K562 (cell line): ENCODE results near the gene ZNF385C. TPM values are rescaled to one million over a fixed set of nuclear protein-coding genes. Genes with fewer than 3 reads are reported as not detected.

Experiments
- ATAC-seq: fragments of 200-7000 bp; cut with Tn5 transposase; 3 replicates; pipeline ENCODE4 v1.9.1; 2020; ENCODE audit warnings: moderate library complexity
- BruUV-seq: library from RNA; stranded (reverse); fragments of 400-500 nt; replicated peaks from 2 replicates; lab custom pipeline; 2021; lab: Mats Ljungman, UMichigan
- CTCF ChIA-PET: fragments of 300-600 bp; formaldehyde crosslinking; extraction: SDS; loops from one replicate; lab custom pipeline; 2021; ENCODE audit warnings: low intra/inter-chr PET ratio; lab: Yijun Ruan, JAX
- POLR2A ChIA-PET: fragments of 300-600, 350-650 bp; sonication (Branson Sonifier 250); formaldehyde crosslinking; extraction: SDS; loops from one replicate; lab custom pipeline; 2021; ENCODE audit warnings: antibody characterized with exemption, inconsistent platforms; lab: Yijun Ruan, JAX
- DNase-seq, 4 experiments: peaks; one replicate each; pipeline versions ENCODE4 v3.0.0 to v3.0.0-alpha.2; 2011 to 2018; ENCODE audit warnings: low spot score in 3 of 4, mixed read lengths in 3 of 4; ENCODE audit errors: extremely low read depth in 1 of 4
- FAIRE-seq: peaks from 2 replicates; lab custom pipeline; 2011; peaks lifted over from hg19 to GRCh38; lab: Jason Lieb, UNC
- H2AFZ ChIP-seq: 2 replicates; pipeline ENCODE4 v1.6.0; 2011; ENCODE audit warnings: low read depth, low read length, control low read depth, inconsistent platforms
- H3K27ac ChIP-seq: fragments of 200-600 bp; 3 replicates; pipeline ENCODE4 v1.8.0; 2011; ENCODE audit warnings: low read depth, mild to moderate bottlenecking, control low read depth, inconsistent platforms, low read length, moderate library complexity, mixed read lengths; ENCODE audit errors: extremely low read depth
- H3K27me3 ChIP-seq, 2 experiments: fragments of 300-600 bp in 1 of 2; 2 replicates in 1 of 2; 3 replicates in 1 of 2; pipeline versions ENCODE4 v1.6.0 to v1.8.0; 2011; ENCODE audit warnings: inconsistent platforms in 2 of 2, low read length in 2 of 2, mild to moderate bottlenecking in 1 of 2, mixed read lengths in 1 of 2, moderate library complexity in 1 of 2; ENCODE audit not compliant: control insufficient read depth in 2 of 2, insufficient read depth in 2 of 2
- H3K36me3 ChIP-seq: fragments of 300-600 bp; 3 replicates; pipeline ENCODE4 v1.8.0; 2011; ENCODE audit warnings: mild to moderate bottlenecking, low read length, inconsistent platforms; ENCODE audit not compliant: control insufficient read depth, insufficient read depth
- H3K4me1 ChIP-seq, 2 experiments: fragments of 200-600 bp in 1 of 2; replicated peaks in 1 of 2; 2 replicates in 1 of 2; 3 replicates in 1 of 2; pipeline versions ENCODE4 v1.5.1 to v1.8.0; 2011; ENCODE audit warnings: inconsistent platforms in 2 of 2, low read length in 2 of 2, mild to moderate bottlenecking in 1 of 2, mixed read lengths in 1 of 2, moderate library complexity in 1 of 2; ENCODE audit not compliant: control insufficient read depth in 2 of 2, insufficient read depth in 2 of 2
- H3K4me2 ChIP-seq: 2 replicates; pipeline ENCODE4 v1.6.1; 2011; ENCODE audit warnings: low read length, control low read depth, inconsistent platforms, mixed read lengths; ENCODE audit not compliant: insufficient read depth
- H3K4me3 ChIP-seq: fragments of 200-600 bp; sonication (generic), shearing (Covaris generic); 2 replicates; pipeline ENCODE4 v1.5.1; 2016; ENCODE audit warnings: control low read depth, inconsistent platforms
- H3K79me2 ChIP-seq: fragments of 200-600 bp; 3 replicates; pipeline ENCODE4 v1.8.0; 2011; ENCODE audit warnings: low read length, inconsistent platforms; ENCODE audit not compliant: control insufficient read depth, insufficient read depth
- H3K9ac ChIP-seq, 2 experiments: 2 replicates each; pipeline versions ENCODE4 v1.6.0 to v1.6.1; 2011; ENCODE audit warnings: low read depth in 2 of 2, low read length in 2 of 2, control low read depth in 1 of 2, inconsistent platforms in 1 of 2, mild to moderate bottlenecking in 1 of 2, mixed read lengths in 1 of 2; ENCODE audit not compliant: insufficient read depth in 1 of 2
- H3K9me1 ChIP-seq: one replicate; pipeline ENCODE4 v1.6.0; 2011; ENCODE audit warnings: inconsistent platforms, mild to moderate bottlenecking, low read length, moderate library complexity; ENCODE audit not compliant: control insufficient read depth, insufficient read depth
- H3K9me3 ChIP-seq: replicated peaks from 2 replicates; pipeline ENCODE4 v1.5.1; 2011; ENCODE audit warnings: low read depth, low read length, inconsistent platforms; ENCODE audit not compliant: control insufficient read depth, insufficient read depth
- H4K20me1 ChIP-seq: replicated peaks from 2 replicates; pipeline ENCODE4 v1.6.1; 2011; ENCODE audit warnings: low read length, inconsistent platforms, mixed read lengths; ENCODE audit not compliant: control insufficient read depth, insufficient read depth
- CBX5 ChIP-seq: IDR thresholded peaks from 2 replicates; pipeline ENCODE4 v1.6.1; 2014; ENCODE audit warnings: low read depth, borderline replicate concordance
- ILF3 ChIP-seq: fragments of 450-650 bp; IDR thresholded peaks from 2 replicates; pipeline ENCODE4 v1.6.1; 2018; ENCODE audit warnings: antibody characterized with exemption, mild to moderate bottlenecking, moderate library complexity, borderline replicate concordance
- MAZ ChIP-seq, 2 experiments: fragments of 450-650 bp in 1 of 2; sonication (generic) in 1 of 2; formaldehyde crosslinking; IDR thresholded peaks in 1 of 2; conservative IDR thresholded peaks in 1 of 2; 2 replicates each; pipeline versions ENCODE4 v1.4.0 to v1.5.0; 2020; ENCODE audit warnings: mild to moderate bottlenecking in 1 of 2, missing genetic modification reagents in 1 of 2
- NR1H2 ChIP-seq: sonication (generic); formaldehyde crosslinking; IDR thresholded peaks from 2 replicates; pipeline ENCODE4 v1.4.0; 2020; ENCODE audit warnings: mild to moderate bottlenecking, missing genetic modification reagents
- NR2C1 ChIP-seq, 2 experiments: fragments of 450-650 bp; IDR thresholded peaks; 2 replicates each; pipeline ENCODE4 v1.6.1; 2017; ENCODE audit warnings: mild to moderate bottlenecking in 2 of 2, antibody characterized with exemption in 1 of 2, inconsistent platforms in 1 of 2, missing compliant biosample characterization in 1 of 2, missing genetic modification characterization in 1 of 2
- NR2C2 ChIP-seq, 2 experiments: fragments of 200-800 bp in 1 of 2; sonication (Bioruptor generic) in 1 of 2; sonication (generic) in 1 of 2; formaldehyde crosslinking in 1 of 2; IDR thresholded peaks; 2 replicates each; pipeline versions ENCODE4 v1.6.1 to v1.8.0; 2016 to 2022; ENCODE audit warnings: mild to moderate bottlenecking in 1 of 2, missing compliant biosample characterization in 1 of 2, missing genetic modification characterization in 1 of 2, missing genetic modification reagents in 1 of 2
- NUFIP1 ChIP-seq: fragments of 450-650 bp; IDR thresholded peaks from 2 replicates; pipeline ENCODE4 v1.6.1; 2018; ENCODE audit not compliant: partially characterized antibody
- RBM14 ChIP-seq: fragments of 200-400 bp; formaldehyde crosslinking; IDR thresholded peaks from 2 replicates; pipeline ENCODE4 v1.6.1; 2018; ENCODE audit warnings: low read depth, mild to moderate bottlenecking, low read length, moderate library complexity, borderline replicate concordance; ENCODE audit not compliant: insufficient read depth
- SRSF7 ChIP-seq: fragments of 200-400 bp; formaldehyde crosslinking; optimal IDR thresholded peaks from 2 replicates; pipeline ENCODE3; 2017; ENCODE audit warnings: mild to moderate bottlenecking, low read depth, low read length
- ZNF165 ChIP-seq: fragments of 250-450 bp; sonication (Bioruptor Pico); IDR thresholded peaks from 2 replicates; pipeline ENCODE4 v1.4.0; 2020; ENCODE audit warnings: borderline replicate concordance
- ZNF79 ChIP-seq: fragments of 250-450 bp; sonication (Bioruptor Pico); IDR thresholded peaks from 2 replicates; pipeline ENCODE4 v1.4.0; 2020; ENCODE audit warnings: low read depth, mild to moderate bottlenecking, moderate library complexity
- WGBS: fragments of 100-300 bp; shearing (Covaris generic); methylation state at CpG from one replicate; pipeline ENCODE4 v1.1.6; 2016; ENCODE audit warnings: low coverage, mixed read lengths; ENCODE audit not compliant: insufficient coverage; ENCODE audit errors: missing lambda C conversion rate; 5-methylcytosine and 5-hydroxymethylcytosine counted together
- in situ Hi-C: fragments of 300-500 bp; cut with MboI; formaldehyde crosslinking; loops from 4 replicates; pipeline ENCODE4 v1.15.0; 2018; ENCODE audit warnings: inconsistent platforms, mixed read lengths
- intact Hi-C: fragments of 100-400 bp; cut with micrococcal nuclease; formaldehyde crosslinking; loops from 2 replicates; pipeline ENCODE4 v1.14.2; 2022
- polyA plus RNA-seq, 8 experiments: library from polyadenylated mRNA; depleted of rRNA in 4 of 8; stranded (reverse) in 5 of 8; unstranded in 3 of 8; fragments of >200 nt; fragmentation: Nextera tagmentation in 2 of 8; fragmentation: Illumina TruSeq in 1 of 8; extraction: Ambion mirVana in 2 of 8; extraction: Trizol in 1 of 8; gene quantifications; 2 replicates each; pipeline versions ENCODE4 v1.2.1 to v1.2.3, GENCODE V29; 2011 to 2014; ENCODE audit warnings: inconsistent platforms in 1 of 8, missing spikeins in 1 of 8
- total RNA-seq, 7 experiments: library from RNA; depleted of rRNA in 6 of 7; stranded (reverse); fragments of >200 nt in 6 of 7; fragmentation: Illumina TruSeq in 2 of 7; extraction: Trizol in 2 of 7; gene quantifications; 2 replicates each; pipeline versions ENCODE4 v1.2.1 to v1.2.3, GENCODE V29; 2011 to 2021; ENCODE audit warnings: low replicate concordance in 1 of 7

Gene ZNF385C
- total and polyA plus RNA-seq, 9 of the 15 experiments (the other 6 are each of a cell fraction or from before 2014, with no cell fraction given) = 0.03 to 0.35 (median 0.18) TPM; not detected in 1

GRCh38 chr17:42117397-42118125 lies 19.3 kb upstream of the ZNF385C start:
- Histone ChIP-seq H3K79me2 (peaks cover 10% of the 10 kb centered on the region; the same call in 2 of the 3 replicates), H3K36me3 (peaks cover 65% of the 10 kb centered on the region; the same call in 2 of the 3 replicates), H3K4me3 (no peak overlapping the region), H2AFZ (no peak overlapping the region), H3K27me3 (no peaks in the 10 kb centered on the region)
- FAIRE-seq = no peak
- intact Hi-C loops = loop anchor here (2.0 kb wide), 3 partner anchors 63 to 155 kb away; partner anchors contain the start of gene KCNH4
- no TSS peak for BruUV-seq
- in situ Hi-C loops = loop anchor here (25.0 kb wide), 1 partner anchor 380 kb away; the partner anchor contains the start of gene HAP1
- POLR2A ChIA-PET = interaction anchor here (0.5 to 1.1 kb wide), 3 partner anchors 9 to 94 kb away, joined by 3 to 4 read pairs (median 3); no protein-coding TSS in a partner anchor
- 92% methylated on average over 16 of the region's 30 CpGs for WGBS
- TF ChIP-seq NR1H2 (CRISPR knock-in tag) (no peak), RBM14 (no peak), NR2C1 (IDR thresholded peaks at IDR 0.05) (peak; percentile 83), NR2C1 (tag; IDR thresholded peaks at IDR 0.05) (peak; percentile 75), MAZ (CRISPR knock-in tag; conservative IDR thresholded peaks at IDR 0.05 in 1 of 2, IDR thresholded peaks at IDR 0.05 in 1 of 2) (no peak), SRSF7 (no peak), NUFIP1 (no peak), NR2C2 (CRISPR knock-in tag; IDR thresholded peaks at IDR 0.05) (no peak), NR2C2 (tag; IDR thresholded peaks at IDR 0.05) (peak; percentile 38; the same call in 1 of the 2 replicates), ZNF79 (no peak), ZNF165 (CRISPR knock-in tag) (no peak), CBX5 (no peak), ILF3 (no peak)
- TF ChIP-seq, all 486 proteins: peak for 2
- Histone ChIP-seq H4K20me1 (no peaks in the 10 kb centered on the region), H3K4me1 (peaks cover 17 to 55% of the 10 kb centered on the region in 2 experiments), H3K27ac (no peak overlapping the region), H3K9ac (no peak overlapping the region), H3K9me3 (no peaks in the 10 kb centered on the region), H3K4me2 (no peak overlapping the region), H3K9me1 (peaks cover 3% of the 10 kb centered on the region)
- DNase-seq = no peak
- ATAC-seq = no peak
- CTCF ChIA-PET = interaction anchor here (0.5 to 2.4 kb wide), 6 partner anchors 50 to 154 kb away, joined by 3 to 29 read pairs (median 16); partner anchors contain the start of gene KCNH4
